ENCODE results near the gene TFR2.

Gene TFR2

GRCh38 chr7:100654908-100655831 lies 13.8 kb upstream of the TFR2 start:
- no peak for DNase-seq (ENCODE audit: low read depth)

- no peak for DNase-seq (ENCODE audit: low read depth)
Measured at GRCh38 chr7:100649826-100650565, 8.6 kb upstream of the TFR2 start.

GRCh38 chr7:100642534-100642907 lies 1.2 kb upstream of the TFR2 start:
- DNase-seq (ENCODE audit: low read depth): no peak

GRCh38 chr7:100641860-100642533 lies 645 bp upstream of the TFR2 start:
- DNase-seq (ENCODE audit: low read depth): no peak

- DNase-seq (ENCODE audit: low read depth): no peak
Measured at GRCh38 chr7:100640517-100641440, 573 bp downstream of the TFR2 start.

- DNase-seq (ENCODE audit: low read depth): no peak
Measured at GRCh38 chr7:100639995-100640516, 1.3 kb downstream of the TFR2 start.

- peak; percentile 43 for DNase-seq (ENCODE audit: low read depth)
Measured at GRCh38 chr7:100632951-100633717, 8.2 kb downstream of the TFR2 start.

GRCh38 chr7:100630066-100630465 lies 11.3 kb downstream of the TFR2 start:
- no peak for DNase-seq (ENCODE audit: low read depth)

GRCh38 chr7:100629117-100629716 lies 12.1 kb downstream of the TFR2 start:
- no peak for DNase-seq (ENCODE audit: low read depth)

GRCh38 chr7:100627238-100627549 lies 14.2 kb downstream of the TFR2 start:
- DNase-seq (ENCODE audit: low read depth): no peak

- DNase-seq (ENCODE audit: low read depth): peak; percentile 85
Measured at GRCh38 chr7:100626530-100627237, 14.7 kb downstream of the TFR2 start.

GRCh38 chr7:100626055-100626454 lies 15.3 kb downstream of the TFR2 start:
- DNase-seq (ENCODE audit: low read depth): no peak

GRCh38 chr7:100623951-100624824 lies 17.2 kb downstream of the TFR2 start:
- no peak for DNase-seq (ENCODE audit: low read depth)

- DNase-seq (ENCODE audit: low read depth): no peak
Measured at GRCh38 chr7:100621554-100621953, 19.8 kb downstream of the TFR2 start.

GRCh38 chr7:100620804-100621203 lies 20.5 kb downstream of the TFR2 start:
- DNase-seq (ENCODE audit: low read depth): no peak

GRCh38 chr7:100620239-100620638 lies 21.1 kb downstream of the TFR2 start:
- no peak for DNase-seq (ENCODE audit: low read depth)

- DNase-seq (ENCODE audit: low read depth): no peak
Measured at GRCh38 chr7:100614308-100614861, 27.0 kb downstream of the TFR2 start.

All from activated T-helper 1 cell treated with Interleukin-2 at 50 U/mL for 16 hours (primary cell).